ENCODE data around the gene SBF1. TPM values are rescaled to one million over a fixed set of nuclear protein-coding genes. Genes with fewer than 3 reads are reported as not detected.

SBF1 gene, protein sequence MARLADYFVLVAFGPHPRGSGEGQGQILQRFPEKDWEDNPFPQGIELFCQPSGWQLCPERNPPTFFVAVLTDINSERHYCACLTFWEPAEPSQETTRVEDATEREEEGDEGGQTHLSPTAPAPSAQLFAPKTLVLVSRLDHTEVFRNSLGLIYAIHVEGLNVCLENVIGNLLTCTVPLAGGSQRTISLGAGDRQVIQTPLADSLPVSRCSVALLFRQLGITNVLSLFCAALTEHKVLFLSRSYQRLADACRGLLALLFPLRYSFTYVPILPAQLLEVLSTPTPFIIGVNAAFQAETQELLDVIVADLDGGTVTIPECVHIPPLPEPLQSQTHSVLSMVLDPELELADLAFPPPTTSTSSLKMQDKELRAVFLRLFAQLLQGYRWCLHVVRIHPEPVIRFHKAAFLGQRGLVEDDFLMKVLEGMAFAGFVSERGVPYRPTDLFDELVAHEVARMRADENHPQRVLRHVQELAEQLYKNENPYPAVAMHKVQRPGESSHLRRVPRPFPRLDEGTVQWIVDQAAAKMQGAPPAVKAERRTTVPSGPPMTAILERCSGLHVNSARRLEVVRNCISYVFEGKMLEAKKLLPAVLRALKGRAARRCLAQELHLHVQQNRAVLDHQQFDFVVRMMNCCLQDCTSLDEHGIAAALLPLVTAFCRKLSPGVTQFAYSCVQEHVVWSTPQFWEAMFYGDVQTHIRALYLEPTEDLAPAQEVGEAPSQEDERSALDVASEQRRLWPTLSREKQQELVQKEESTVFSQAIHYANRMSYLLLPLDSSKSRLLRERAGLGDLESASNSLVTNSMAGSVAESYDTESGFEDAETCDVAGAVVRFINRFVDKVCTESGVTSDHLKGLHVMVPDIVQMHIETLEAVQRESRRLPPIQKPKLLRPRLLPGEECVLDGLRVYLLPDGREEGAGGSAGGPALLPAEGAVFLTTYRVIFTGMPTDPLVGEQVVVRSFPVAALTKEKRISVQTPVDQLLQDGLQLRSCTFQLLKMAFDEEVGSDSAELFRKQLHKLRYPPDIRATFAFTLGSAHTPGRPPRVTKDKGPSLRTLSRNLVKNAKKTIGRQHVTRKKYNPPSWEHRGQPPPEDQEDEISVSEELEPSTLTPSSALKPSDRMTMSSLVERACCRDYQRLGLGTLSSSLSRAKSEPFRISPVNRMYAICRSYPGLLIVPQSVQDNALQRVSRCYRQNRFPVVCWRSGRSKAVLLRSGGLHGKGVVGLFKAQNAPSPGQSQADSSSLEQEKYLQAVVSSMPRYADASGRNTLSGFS (N-terminal part only)
- total RNA-seq (2021) (97.2 and 107 TPM in 2 replicates), Bru-seq, nascent RNA (percentile 52 among the genes with signal in this experiment), BruChase-seq, experiment 1, labeled RNA remaining after a 2-hour chase (percentile 64 among the genes with signal in this experiment), BruChase-seq, experiment 2, labeled RNA remaining after a 6-hour chase (percentile 83 among the genes with signal in this experiment)
- long read RNA-seq, full-length matches to known transcripts: 74 of 215 reads
- long read RNA-seq, partial matches to known transcripts: 43 of 215 reads
- long read RNA-seq, other reads (novel, unspliced or antisense): 98 of 215 reads

DNA sequence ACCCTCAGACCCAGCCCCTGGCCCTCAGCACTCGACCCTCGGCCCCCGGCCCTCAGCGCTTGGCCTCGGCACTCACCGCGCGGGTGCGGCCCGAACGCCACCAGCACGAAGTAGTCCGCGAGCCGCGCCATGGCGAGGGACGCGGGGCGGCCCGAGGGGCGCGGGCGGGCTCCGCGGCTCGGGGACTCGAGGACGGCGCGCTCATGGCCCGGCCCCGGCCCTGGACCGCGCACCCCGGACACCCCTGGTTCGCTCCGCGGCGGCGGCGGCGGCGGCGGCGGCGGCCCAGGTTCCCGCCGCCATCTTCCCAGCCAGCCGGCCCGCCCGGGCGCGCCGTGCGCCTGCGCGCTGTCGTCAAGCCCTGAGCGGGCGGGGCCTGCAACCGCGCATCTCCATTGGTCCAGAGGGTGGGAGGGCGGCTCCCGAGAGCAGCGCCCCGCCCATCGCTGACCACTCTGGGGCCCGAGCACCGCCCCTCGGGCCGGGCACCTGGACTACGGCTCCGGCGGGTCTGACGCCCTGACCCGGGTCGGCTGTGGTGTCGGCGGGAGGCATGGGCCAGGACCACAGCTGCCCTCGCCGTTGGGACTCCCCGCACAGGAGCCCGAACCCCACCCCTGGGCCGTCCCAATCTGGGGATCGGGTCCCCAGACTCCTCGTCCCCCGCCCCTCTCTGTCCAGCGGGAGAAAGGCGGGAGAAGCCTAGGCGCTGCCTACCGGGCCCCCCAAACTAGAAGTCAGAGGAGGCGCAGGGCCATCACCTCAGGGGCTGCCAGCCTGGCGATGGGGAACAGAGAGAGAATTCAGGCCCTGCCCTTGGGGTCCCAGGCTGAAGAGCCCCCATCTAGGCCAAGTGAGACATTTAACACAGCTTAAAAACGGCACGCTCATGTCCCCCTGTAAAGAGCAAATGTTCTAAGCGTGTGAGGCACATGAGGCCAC, at the start of gene SBF1:
Gene SBF1 (minus strand): TSS at position 326 of the 942 bp plus-strand sequence. CDS start 195 bp downstream, at position 131.
- CTCF ChIA-PET: no interaction called here
- intact Hi-C loops (cut with micrococcal nuclease; ENCODE audit: unreplicated experiment): no loop called here
- H3K9me3 ChIP-seq (ENCODE audit: low read depth, low read length, poor library complexity, severe bottlenecking): no peaks in the 10 kb centered on the region
- POLR2A ChIA-PET (ENCODE audit: low non-redundant PET): no interaction called here
- peak within 1 kb of the TSS; percentile 75 for H3K27ac ChIP-seq (ENCODE audit: low read depth, low read length, poor library complexity, severe bottlenecking)
- no peaks in the 10 kb centered on the region for H3K27me3 ChIP-seq (replicated peaks; ENCODE audit: insufficient read depth, low read depth, low read length, poor library complexity)
- peak within 1 kb of the TSS; percentile 84 for H3K4me3 ChIP-seq (ENCODE audit: low read depth, low read length, poor library complexity, severe bottlenecking)
- peak; percentile 92 for DNase-seq (ENCODE audit: low spot score)
- TF ChIP-seq EZH2 (IDR thresholded peaks at IDR 0.05; ENCODE audit: borderline replicate concordance, low read depth, low read length, poor library complexity, severe bottlenecking): no peak
- TF ChIP-seq, protein P1, sequence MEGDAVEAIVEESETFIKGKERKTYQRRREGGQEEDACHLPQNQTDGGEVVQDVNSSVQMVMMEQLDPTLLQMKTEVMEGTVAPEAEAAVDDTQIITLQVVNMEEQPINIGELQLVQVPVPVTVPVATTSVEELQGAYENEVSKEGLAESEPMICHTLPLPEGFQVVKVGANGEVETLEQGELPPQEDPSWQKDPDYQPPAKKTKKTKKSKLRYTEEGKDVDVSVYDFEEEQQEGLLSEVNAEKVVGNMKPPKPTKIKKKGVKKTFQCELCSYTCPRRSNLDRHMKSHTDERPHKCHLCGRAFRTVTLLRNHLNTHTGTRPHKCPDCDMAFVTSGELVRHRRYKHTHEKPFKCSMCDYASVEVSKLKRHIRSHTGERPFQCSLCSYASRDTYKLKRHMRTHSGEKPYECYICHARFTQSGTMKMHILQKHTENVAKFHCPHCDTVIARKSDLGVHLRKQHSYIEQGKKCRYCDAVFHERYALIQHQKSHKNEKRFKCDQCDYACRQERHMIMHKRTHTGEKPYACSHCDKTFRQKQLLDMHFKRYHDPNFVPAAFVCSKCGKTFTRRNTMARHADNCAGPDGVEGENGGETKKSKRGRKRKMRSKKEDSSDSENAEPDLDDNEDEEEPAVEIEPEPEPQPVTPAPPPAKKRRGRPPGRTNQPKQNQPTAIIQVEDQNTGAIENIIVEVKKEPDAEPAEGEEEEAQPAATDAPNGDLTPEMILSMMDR (conservative IDR thresholded peaks at IDR 0.05; ENCODE audit: low read depth, low read length): no peak
- BruUV-seq (replicated peaks): no TSS peak
- peaks cover 24% of the 10 kb centered on the region for H3K4me1 ChIP-seq (ENCODE audit: insufficient read depth, low read length, poor library complexity, severe bottlenecking)
- H3K36me3 ChIP-seq (ENCODE audit: insufficient read depth, low read length, poor library complexity, severe bottlenecking): no peaks in the 10 kb centered on the region

DNA sequence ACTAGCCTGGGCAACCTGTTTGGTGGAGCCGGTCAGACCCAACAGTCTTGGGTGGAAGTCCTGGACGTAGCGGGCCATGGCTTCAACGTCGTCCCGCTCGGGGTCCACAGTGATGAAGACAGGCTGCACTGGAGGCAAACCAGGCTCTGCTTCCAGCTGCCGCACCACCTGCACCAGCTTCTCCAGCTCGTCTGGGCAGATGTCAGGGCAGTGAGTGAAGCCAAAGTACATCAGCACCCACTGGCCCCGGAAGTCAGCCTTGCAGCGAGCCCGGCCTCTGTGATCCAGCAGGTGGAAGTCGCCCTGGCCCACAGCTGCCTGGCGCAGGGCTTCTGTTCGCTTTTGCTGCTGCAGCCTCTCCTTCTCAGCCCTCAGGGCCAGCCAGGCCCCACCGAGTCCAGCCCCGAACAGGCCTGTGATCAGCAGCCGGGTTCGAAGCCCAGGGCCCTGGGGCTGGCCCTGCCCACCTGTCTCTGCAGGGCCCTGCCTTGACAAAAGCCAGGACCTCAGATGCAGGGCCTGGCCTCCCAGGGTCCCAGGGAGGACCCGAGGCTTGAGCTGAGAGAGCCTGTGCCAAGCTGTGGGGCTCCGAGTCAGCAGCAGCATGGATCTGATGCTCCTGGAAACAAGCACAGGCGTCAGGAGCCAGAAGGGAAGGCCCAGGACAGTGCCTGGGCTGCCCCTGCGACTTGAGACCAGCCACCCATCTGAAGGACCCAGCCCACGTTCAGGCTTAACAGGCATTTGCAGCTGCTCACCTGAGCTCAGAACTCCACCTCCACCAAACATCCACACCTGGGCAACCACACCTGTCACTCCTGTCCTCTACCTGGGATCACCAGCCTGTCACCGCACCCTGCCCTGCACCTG, 49.2 kb upstream of the SBF1 start:
- peaks cover 47% of the 10 kb centered on the region for H3K36me3 ChIP-seq (ENCODE audit: insufficient read depth, low read length, poor library complexity, severe bottlenecking)
- DNase-seq (ENCODE audit: low spot score): no peak
- peak overlapping the region; percentile 65 for H3K4me3 ChIP-seq (ENCODE audit: low read depth, low read length, poor library complexity, severe bottlenecking)
- ChIA-PET CTCF (interaction anchor here (2.2 kb wide), 1 partner anchor 15 kb away, joined by 19 read pairs; no protein-coding TSS in a partner anchor), POLR2A (ENCODE audit: low non-redundant PET) (no interaction called here)
- no peak for TF ChIP-seq EZH2 (IDR thresholded peaks at IDR 0.05; ENCODE audit: borderline replicate concordance, low read depth, low read length, poor library complexity, severe bottlenecking)
- TF ChIP-seq, protein P1 (conservative IDR thresholded peaks at IDR 0.05; ENCODE audit: low read depth, low read length): no peak
- H3K27me3 ChIP-seq (replicated peaks; ENCODE audit: insufficient read depth, low read depth, low read length, poor library complexity): no peaks in the 10 kb centered on the region
- peaks cover 14% of the 10 kb centered on the region for H3K4me1 ChIP-seq (ENCODE audit: insufficient read depth, low read length, poor library complexity, severe bottlenecking)
- H3K9me3 ChIP-seq (ENCODE audit: low read depth, low read length, poor library complexity, severe bottlenecking): no peaks in the 10 kb centered on the region
- BruUV-seq (replicated peaks): no TSS peak
- peak overlapping the region; percentile 90 for H3K27ac ChIP-seq (ENCODE audit: low read depth, low read length, poor library complexity, severe bottlenecking)
- intact Hi-C loops (cut with micrococcal nuclease; ENCODE audit: unreplicated experiment): no loop called here

Measured in A673 (cell line).